GM19324 (cell line): ENCODE data around the gene RIF1.

Source experiments
- ATAC-seq: cut with Tn5 transposase; IDR thresholded peaks from one replicate; pipeline ENCODE4 v1.9.1; 2021; ENCODE audit warnings: mild to moderate bottlenecking, moderate library complexity; ENCODE audit not compliant: unreplicated experiment, low FRiP score

RIF1 gene, protein sequence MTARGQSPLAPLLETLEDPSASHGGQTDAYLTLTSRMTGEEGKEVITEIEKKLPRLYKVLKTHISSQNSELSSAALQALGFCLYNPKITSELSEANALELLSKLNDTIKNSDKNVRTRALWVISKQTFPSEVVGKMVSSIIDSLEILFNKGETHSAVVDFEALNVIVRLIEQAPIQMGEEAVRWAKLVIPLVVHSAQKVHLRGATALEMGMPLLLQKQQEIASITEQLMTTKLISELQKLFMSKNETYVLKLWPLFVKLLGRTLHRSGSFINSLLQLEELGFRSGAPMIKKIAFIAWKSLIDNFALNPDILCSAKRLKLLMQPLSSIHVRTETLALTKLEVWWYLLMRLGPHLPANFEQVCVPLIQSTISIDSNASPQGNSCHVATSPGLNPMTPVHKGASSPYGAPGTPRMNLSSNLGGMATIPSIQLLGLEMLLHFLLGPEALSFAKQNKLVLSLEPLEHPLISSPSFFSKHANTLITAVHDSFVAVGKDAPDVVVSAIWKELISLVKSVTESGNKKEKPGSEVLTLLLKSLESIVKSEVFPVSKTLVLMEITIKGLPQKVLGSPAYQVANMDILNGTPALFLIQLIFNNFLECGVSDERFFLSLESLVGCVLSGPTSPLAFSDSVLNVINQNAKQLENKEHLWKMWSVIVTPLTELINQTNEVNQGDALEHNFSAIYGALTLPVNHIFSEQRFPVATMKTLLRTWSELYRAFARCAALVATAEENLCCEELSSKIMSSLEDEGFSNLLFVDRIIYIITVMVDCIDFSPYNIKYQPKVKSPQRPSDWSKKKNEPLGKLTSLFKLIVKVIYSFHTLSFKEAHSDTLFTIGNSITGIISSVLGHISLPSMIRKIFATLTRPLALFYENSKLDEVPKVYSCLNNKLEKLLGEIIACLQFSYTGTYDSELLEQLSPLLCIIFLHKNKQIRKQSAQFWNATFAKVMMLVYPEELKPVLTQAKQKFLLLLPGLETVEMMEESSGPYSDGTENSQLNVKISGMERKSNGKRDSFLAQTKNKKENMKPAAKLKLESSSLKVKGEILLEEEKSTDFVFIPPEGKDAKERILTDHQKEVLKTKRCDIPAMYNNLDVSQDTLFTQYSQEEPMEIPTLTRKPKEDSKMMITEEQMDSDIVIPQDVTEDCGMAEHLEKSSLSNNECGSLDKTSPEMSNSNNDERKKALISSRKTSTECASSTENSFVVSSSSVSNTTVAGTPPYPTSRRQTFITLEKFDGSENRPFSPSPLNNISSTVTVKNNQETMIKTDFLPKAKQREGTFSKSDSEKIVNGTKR (N-terminal part only)

DNA sequence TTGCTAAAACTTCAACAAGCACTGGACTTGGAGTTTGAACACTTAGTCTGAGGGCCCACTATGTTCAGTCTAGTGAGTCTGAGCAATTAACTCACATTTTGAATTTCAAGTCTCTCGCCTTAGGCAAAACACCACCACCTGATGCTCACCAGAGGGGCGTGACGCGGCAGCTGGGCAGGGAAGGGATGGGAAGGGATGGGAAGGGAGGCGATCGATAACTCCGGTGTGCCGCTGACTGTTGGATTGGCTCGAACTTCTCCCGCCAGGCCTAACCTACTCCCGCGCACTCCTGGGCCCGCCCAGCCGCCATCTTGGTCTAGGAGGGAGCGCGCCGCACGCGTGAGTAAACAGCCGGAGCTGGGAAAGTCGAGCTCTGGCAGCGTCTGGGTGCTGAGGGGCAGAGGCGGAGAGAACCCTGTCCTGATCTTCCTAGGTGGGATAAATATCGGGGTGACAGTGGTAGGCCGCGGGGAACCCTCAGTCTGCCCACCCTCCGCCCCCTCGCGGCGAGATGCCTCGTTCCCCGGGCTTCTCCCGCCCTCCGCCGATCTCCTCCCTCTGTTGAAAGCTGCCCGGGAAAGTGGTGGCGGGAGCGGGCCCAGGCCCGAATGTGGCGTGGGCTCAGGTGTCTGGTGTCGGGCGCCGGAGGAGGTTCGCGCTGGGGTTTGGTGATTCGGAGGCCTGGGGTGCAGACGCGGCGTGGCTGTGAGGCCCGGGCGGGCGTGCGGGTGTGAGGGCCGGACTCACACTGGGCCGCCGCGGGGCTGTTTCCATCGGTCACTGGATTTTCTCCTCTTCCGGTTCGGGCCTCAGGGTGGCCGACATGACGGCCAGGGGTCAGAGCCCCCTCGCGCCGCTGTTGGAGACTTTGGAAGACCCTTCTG, at the start of gene RIF1:
Gene RIF1, plus strand, starts transcription at position 302 of the 884 bp plus-strand sequence. Its CDS starts 522 bp downstream, at position 824.
- peak; percentile 95 for ATAC-seq

DNA sequence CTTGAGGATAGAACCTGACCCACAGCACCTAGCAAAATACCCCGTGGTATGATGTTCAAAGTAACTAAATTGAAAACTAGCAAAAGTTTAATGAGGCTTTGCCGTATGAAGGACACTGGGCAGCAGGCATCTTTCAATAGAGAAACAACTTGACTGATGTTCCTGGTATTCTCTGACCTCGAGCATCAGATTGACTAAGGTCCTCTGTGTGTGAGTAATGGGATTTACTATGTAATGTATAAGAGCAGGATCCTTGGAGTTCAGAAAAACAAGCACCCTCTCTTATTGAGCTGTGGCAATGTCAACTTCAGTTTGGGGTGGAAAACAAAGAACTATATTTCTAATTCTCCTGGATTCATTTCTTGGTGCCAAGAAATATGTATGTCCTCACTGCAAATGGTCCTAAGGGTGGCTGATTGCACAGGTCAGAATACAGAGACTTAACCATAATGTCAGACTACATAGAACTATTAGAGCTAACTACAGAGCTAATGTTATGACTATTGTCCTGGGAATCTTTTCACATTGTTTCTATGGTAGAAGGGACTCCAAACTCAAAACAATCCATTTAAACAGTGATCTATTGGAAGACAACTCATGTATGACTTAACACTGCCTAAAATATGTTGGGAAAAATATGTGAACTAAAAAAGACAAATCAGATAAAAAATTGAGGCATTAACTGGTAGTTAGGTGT, 47.9 kb upstream of the RIF1 start:
- ATAC-seq = no peak

DNA sequence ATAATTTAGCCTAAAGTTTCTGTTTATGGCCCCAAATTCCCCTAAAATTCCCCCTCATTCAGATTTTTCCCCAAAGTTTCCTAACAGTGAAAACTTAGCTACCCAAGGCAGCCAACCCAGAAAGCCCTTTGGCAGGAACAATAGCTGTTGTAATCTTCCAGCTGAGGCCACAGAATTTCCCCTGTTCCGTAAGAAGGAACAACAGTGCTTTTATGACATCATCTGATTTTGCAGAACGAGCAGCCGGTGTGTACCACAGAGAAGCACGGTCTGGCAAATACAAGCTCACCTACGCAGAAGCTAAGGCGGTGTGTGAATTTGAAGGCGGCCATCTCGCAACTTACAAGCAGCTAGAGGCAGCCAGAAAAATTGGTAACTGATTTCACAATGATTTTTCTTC, 46.0 kb upstream of the RIF1 start:
- ATAC-seq = no peak

DNA sequence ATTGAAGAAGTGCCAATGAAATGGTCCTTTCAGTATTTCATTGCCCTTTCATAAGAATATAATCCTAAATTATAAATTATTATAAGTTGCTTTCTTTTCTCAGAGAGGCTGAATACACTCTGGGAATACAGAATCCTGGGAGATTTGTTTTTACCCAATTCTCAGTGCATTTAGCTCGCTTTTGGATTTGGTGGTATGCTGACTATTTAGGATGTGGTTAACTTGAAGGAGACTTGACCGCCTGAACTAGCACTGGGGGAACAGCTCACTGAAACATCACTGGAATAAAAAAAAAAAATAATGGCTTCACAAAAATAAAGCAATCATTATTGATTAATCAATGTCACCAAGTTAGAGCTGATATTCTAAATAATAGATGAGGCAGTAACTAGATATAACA, 42.1 kb upstream of the RIF1 start:
- no peak for ATAC-seq

DNA sequence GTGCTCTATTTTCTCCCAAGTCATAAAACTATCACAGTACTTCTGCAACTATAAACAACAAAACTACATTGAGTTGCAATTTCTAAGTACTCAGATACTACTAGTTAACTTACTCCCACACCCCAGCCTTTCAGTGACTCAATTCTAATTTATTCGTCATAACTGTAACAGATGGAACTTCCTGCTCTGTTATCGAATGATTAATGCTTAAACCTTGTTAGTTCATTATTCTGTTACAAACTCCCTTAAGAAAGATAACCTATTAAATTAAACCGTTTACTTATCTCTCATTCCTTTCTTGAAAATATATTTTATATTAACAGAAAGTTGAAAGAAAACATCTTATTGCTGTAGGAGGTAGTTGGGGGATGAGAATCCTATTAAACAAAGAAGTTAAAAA, 35.3 kb upstream of the RIF1 start:
- ATAC-seq = peak; percentile 79

DNA sequence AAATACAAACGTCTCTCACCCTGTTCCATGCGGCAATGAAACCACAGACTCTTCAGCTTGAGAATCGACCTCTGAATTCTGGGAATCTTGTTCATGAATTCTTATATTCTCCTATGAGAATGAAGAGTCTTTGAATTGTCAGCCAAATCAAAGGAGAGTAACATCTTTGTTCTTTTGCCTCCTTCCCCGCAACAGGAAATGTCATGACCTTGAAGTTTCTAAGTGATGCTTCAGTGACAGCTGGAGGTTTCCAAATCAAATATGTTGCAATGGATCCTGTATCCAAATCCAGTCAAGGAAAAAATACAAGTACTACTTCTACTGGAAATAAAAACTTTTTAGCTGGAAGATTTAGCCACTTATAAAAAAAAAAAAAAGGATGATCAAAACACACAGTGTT, 30.5 kb upstream of the RIF1 start:
- no peak for ATAC-seq

DNA sequence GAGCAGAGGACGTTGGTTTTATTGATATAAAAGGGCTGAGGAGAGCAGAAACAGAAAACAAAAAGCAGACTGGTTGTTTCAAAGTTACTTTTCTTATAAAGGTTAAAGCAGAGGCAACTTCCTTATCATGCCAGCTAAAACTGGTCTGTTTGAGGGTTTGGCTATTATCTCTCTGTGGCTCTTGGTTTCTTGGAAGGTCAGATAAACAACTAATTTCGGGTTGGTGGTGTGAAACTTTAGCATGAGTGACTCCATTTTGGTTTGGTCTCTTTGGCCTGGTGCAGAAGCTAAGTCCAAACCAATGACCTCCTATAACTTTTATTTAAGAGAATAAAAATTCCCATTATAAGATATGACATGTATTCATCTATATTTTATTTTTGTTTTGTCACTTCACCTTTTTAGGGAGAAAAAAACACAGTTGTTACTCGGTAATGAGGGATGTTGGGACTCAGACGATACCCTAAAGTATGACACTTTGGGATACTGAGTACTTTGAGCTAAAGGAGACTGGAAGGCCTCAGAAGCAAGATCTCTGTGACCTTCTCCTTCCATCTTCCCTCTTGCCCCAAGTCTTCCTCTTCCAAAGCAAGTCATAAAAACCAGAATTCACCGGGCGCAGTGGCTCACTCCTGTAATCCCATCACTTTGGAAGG, 29.0 kb upstream of the RIF1 start:
- no peak for ATAC-seq

DNA sequence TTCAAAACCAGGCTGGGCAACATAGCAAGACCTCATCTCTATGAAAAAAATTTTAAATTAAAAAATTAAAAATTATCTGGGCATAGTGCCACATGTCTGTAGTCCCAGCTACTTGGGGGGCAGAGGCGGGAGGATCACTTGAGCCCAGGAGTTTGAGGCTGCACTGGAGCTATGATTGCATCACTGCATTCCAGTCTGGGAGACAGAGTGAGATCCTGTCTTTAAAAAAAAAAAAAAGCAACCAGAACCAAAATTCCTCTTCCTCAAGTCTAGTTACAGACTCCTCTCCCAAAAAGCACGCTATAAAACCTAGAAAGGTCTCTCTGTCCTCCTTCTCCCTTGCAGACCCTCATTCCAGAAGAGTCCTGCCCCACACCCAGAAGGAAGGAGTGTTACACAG, 28.4 kb upstream of the RIF1 start:
- ATAC-seq = no peak

DNA sequence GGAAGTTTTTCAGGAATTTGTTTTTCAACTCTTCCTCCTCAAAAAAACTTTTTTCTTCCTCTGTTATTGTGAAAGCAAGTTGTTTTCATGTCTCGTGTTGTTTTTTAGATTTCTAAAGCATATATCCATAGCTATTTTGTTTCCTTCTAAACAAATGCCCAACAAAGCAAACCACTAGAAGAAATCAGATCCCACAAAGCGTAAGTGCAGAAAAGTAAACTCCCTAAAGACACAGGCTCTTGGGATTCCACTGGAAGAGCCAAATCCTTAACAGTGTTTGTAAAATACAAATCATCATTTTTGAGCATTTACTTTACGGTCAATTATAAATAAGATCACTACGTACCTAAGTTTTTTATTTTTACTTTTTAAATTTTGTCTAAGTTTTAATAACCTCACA, 21.7 kb upstream of the RIF1 start:
- ATAC-seq = no peak

DNA sequence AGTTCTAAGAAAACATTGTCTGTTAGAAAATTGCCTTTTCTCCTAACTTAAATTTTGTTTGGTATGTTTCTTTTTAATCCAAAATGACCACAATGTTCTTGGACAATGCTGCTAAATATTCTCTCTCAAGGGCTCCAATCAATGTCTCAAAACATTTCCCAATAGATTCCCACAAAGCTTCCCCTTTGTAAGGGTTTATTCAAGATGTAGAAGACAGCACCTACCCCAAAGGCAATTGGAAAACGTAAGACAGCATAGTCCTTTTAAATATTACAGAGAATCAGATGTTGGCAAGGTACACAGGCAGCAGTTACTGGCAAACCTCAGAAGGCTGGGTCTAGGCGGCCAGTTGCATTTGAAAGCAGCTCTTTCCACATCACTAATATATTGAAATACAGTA, 18.3 kb upstream of the RIF1 start:
- no peak for ATAC-seq

DNA sequence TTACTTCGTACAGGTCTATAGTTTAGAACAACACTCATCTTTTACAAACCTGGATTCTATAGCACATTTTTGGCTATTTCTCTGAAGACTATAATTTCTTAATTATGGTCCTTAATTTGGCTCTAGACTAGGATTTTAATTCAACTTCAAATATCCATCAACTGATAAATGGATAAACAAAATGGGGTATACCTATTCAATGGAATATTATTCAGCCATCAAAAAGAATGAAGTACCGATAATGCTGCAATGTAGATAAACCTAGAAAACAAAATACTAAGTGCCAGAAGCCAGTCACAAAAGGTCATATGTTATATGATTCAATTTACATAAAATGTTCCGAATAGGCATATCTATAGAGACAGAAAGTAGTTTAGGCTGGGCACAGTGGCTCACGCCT, 15.2 kb upstream of the RIF1 start:
- ATAC-seq = no peak

DNA sequence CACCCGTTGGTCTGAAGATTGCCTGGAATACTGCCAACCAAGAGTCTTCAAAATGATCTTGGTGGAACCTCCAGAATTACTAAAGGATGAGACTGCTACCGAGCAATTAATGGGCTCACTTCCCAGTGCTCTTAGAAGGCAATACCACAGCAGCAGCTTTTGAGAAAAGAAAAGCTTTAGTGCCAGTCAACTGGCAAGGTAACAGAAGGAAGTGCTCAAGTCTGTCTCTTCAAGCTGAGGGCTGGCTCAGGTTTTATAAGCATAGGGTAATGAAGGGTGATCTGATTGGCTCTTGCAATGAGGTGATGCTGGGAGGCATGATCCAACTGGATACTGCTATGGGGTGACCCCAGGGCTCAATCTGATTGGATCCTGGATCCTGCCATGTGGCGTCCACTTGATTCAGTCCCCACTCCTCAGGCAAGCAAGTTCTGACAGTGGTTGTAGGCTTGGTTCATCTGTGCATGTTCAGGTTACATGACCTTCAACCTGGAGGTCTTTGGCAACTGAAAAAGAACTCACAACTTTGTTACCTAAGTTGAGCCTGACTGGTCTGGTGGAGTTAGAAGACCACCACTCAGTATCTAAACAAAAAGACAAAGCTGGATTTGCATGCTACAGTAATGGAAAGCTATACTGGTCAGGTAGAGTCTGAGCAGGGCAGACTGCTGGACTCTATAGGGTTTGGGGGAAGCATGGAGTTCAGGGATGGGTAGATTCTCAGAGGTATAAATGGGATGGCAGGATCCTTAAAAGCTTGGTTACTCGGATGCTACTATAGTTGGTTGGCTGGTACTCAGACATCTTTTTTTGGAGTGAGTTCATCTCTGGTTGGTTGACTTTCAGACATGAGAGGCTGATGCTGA, 14.0 kb upstream of the RIF1 start:
- no peak for ATAC-seq

DNA sequence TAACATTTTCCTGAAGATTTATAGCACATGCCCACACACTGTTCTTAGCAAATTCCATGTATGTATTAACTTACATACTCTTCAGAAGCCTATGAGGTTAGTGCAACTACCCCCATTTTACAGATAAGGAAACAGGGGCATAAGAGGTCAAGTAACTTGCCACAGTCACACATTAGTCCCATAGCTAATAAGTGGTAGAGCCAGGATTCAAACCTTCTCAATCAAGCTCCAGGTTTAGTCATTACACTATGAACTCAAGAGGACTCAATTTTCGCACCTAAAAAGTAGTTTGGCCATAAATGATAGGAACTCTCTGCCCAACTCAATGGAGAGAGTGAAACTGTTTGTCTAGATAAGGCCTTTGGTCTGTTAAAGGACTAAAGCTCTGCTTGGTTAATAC, 9.7 kb upstream of the RIF1 start:
- no peak for ATAC-seq

DNA sequence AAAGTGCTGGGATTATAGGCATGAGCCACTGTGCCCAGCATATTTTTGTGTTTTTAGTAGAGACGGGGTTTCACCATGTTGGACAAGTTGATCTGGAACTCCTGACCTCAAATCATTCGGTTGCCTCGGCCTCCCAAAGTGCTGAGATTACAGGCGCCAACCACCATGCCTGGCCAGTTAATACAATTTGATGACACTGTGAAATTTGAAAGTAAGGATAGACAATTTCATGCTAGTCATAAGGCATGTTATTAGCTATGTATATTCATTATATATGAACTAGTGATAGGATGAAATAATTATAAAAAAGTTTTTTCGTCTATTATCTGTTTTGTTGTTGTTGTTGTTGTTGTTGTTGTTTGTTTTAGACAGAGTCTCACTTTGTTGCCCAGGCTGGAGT, 8.6 kb upstream of the RIF1 start:
- ATAC-seq = no peak

DNA sequence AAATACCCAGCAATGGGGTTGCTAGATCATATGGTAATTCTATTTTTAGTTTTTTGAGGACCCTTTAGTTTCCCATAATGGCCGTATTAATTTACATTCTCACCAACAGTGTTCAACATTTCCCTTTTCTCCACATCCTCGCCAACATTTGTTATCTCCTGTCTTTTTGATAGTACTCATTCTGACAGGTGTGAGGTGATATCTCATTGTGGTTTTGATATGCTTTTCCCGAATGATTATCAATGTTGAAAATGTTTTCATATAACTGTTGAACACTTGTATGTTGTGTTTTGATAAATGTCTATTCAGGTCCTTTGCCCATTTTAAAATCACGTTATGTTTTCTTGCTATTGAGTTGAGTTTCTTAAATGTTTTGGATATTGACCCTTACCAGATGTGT, 5.8 kb upstream of the RIF1 start:
- ATAC-seq = no peak

DNA sequence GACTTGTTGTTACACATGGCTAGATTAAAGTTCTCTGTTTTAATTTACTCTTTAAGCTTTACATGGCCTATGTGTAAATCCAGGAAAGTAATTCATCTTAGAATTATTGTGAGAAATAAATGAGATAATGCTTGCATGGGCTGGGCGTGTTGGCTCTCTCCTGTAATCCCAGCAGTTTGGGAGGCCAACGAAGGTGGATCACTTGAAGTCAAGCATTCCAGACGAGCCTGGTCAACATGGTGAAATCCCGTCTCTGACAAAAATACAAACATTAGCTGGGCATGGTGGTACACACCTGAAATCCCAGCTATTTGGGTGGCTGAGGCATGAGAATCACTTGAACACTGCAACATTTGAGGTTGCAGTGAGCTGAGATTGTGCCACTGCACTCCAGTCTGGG, 4.3 kb upstream of the RIF1 start:
- no peak for ATAC-seq

DNA sequence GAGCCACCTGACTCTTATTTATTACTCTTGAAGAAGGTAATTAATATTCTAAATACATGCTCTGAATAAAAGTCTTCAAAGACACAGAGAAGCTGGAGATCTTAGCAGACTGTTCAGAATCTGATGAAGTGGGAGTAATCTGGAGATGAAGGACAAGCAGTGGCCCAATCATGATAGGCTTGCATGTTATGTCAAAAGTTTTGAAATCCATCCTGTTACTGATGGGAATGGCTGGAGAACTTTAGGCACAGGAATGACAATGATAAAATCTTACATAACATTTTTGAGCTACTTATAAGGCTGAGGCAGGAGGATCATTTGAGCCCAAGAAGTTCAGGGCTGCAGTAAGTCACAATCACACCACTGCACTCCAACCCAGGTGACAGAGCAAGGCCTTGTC, 2.4 kb upstream of the RIF1 start:
- no peak for ATAC-seq
